ENCODE results near the gene CP. TPM values are rescaled to one million over a fixed set of nuclear protein-coding genes. Genes with fewer than 3 reads are reported as not detected.
"Not testable (repeated sequence)": the region's sequence is repeated elsewhere in the genome, so short reads cannot be mapped to it uniquely, and the experiment has no call there.

Gene CP
- total RNA-seq, 2 experiments from 2014 or later, result not detected

DNA sequence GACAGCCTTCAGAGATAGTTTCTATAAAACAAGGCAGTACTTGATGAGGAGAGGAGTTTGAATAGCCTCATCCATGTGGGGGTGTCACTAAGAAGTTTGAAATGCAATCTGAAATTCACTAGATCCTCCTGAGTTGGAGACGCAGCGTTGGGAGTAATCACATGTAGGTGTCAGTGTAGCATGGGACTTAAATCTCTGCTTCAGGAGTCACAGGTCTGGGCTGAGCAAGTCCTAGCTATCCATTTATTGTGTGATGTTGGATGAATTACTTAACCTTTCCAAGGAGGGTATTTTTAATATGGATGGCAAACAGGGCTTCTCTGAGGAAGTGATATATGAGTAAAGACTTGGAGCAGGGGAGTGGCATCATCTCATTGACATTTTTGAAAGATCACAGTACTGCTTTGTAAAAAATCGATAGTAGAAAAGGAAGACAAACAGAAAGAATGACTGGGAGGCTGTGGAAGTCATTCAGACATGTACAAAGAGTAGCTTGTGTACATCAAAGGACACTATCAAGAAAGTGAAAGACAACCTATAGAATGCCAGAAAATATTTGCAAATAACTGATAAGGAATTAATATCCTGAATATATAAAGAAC, 17.1 kb downstream of the CP start:
- CTCF ChIA-PET, result no interaction called here
- peaks cover 6% of the 10 kb centered on the region for H3K27me3 Mint-ChIP-seq
- no peak overlapping the region for H3K27ac Mint-ChIP-seq
- H3K4me3 Mint-ChIP-seq, result no peak overlapping the region
- TF ChIP-seq, protein P1, sequence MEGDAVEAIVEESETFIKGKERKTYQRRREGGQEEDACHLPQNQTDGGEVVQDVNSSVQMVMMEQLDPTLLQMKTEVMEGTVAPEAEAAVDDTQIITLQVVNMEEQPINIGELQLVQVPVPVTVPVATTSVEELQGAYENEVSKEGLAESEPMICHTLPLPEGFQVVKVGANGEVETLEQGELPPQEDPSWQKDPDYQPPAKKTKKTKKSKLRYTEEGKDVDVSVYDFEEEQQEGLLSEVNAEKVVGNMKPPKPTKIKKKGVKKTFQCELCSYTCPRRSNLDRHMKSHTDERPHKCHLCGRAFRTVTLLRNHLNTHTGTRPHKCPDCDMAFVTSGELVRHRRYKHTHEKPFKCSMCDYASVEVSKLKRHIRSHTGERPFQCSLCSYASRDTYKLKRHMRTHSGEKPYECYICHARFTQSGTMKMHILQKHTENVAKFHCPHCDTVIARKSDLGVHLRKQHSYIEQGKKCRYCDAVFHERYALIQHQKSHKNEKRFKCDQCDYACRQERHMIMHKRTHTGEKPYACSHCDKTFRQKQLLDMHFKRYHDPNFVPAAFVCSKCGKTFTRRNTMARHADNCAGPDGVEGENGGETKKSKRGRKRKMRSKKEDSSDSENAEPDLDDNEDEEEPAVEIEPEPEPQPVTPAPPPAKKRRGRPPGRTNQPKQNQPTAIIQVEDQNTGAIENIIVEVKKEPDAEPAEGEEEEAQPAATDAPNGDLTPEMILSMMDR (IDR thresholded peaks at IDR 0.05), result no peak
- no peaks in the 10 kb centered on the region for H3K9me3 Mint-ChIP-seq
- no peak for ATAC-seq
- peaks cover 7% of the 10 kb centered on the region for H3K4me1 Mint-ChIP-seq (ENCODE audit: low read depth)
- no peak for DNase-seq
- intact Hi-C loops (cut with micrococcal nuclease), result no loop called here
- POLR2A ChIA-PET, result no interaction called here
- H3K36me3 Mint-ChIP-seq (ENCODE audit: low read depth), result no peaks in the 10 kb centered on the region

DNA sequence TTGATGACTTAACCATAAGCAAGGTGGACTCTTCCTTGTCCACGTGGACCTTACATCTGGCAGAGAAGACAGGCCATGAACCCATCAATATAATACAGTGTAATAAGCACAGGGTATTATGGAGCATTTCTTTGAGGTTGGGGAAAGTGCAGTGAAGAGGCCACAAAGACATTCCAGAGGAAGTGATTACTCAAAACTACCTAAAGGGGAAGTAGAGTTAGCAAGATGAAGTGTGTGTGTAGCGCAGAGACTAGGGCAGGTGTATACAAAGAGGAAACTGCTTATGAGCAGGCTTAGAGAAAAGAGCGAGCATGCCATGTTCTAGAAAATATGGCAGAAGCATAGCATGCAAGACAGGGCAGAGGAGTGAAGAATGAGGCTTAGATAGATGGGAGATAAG, 17.9 kb downstream of the CP start:
- ATAC-seq, result peak; percentile 61
- intact Hi-C loops (cut with micrococcal nuclease), result no loop called here
- POLR2A ChIA-PET, result no interaction called here

DNA sequence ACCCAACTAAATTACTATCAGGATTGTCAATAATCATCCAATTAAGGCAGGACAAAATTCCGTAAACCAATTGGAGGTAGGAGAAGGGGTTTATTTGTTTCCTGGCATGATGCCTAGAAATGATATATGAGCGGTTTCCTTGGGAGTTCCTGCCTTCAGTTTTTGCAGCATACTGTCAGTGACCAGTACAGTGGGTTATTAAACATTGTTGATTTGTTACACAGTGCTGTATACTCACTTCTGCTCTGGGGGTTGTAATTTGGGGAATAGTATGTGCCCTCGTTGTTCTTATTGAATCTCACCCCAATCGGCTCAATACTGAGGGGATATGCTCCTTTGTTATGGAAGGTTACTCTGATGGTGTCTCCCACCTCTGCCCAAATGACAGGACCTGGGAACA, 22.2 kb downstream of the CP start:
- H3K27me3 Mint-ChIP-seq, result peaks cover 4% of the 10 kb centered on the region
- TF ChIP-seq, protein P1 (IDR thresholded peaks at IDR 0.05), result no peak
- intact Hi-C loops (cut with micrococcal nuclease), result no loop called here
- POLR2A ChIA-PET, result no interaction called here
- DNase-seq (no peak), ATAC-seq (no peak)
- H3K9me3 Mint-ChIP-seq, result no peaks in the 10 kb centered on the region
- peaks cover 7% of the 10 kb centered on the region for H3K4me1 Mint-ChIP-seq (ENCODE audit: low read depth)
- CTCF ChIA-PET, result no interaction called here
- no peak overlapping the region for H3K27ac Mint-ChIP-seq
- no peaks in the 10 kb centered on the region for H3K36me3 Mint-ChIP-seq (ENCODE audit: low read depth)
- no peak overlapping the region for H3K4me3 Mint-ChIP-seq

More for the DNA sequence above, 17.9 kb downstream of the CP start:
- Mint-ChIP-seq H3K27ac (no peak overlapping the region), H3K27me3 (peaks cover 6% of the 10 kb centered on the region), H3K4me3 (no peak overlapping the region), H3K4me1 (ENCODE audit: low read depth) (peaks cover 7% of the 10 kb centered on the region), H3K36me3 (ENCODE audit: low read depth) (no peaks in the 10 kb centered on the region), H3K9me3 (no peaks in the 10 kb centered on the region)
- CTCF ChIA-PET, result no interaction called here
- DNase-seq, result no peak
- TF ChIP-seq, protein P1 (IDR thresholded peaks at IDR 0.05), result no peak

DNA sequence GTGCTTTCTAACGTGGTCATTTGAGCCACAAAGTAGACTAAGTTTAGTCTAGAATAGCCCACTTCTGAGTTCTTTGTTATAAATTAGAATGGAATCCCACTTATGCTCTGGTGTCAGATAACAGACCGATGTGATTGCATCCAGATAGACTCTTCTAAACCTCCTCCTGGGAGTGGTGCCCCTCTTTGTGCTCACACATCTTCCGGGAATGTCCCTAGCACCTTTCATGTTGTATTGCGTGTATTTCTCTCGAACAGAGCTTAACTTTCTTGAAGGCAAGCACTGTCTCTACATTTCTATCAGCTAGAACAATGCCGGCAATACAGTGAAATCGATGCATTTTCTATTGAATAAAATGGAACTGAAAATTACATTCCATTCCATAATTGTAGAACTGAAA, 23.0 kb downstream of the CP start:
- H3K4me3 Mint-ChIP-seq, result no peak overlapping the region
- POLR2A ChIA-PET, result no interaction called here
- H3K27me3 Mint-ChIP-seq, result peaks cover 1% of the 10 kb centered on the region

DNA sequence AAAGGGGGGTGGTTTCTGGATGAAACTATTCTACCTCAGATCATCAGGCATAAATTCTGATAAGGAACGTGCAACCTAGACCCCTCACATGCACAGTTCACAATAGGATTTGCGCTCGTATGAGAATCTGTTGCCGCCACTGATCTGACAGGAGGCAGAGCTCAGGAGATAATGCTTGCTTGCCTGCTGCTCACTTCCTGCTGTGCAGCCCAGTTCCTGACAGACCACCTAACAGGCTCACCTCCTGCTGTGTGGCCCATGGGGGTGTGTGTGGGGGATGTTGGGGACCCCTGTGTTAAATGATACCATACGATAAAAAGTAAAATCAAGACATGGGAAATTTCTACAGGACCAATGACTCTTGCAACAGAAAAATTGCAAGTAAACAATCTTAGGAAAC, 24.0 kb downstream of the CP start:
- H3K9me3 Mint-ChIP-seq, result no peaks in the 10 kb centered on the region
- intact Hi-C loops (cut with micrococcal nuclease), result no loop called here
- TF ChIP-seq, protein P1 (IDR thresholded peaks at IDR 0.05), result no peak
- H3K27me3 Mint-ChIP-seq, result peaks cover 1% of the 10 kb centered on the region
- no peaks in the 10 kb centered on the region for H3K4me1 Mint-ChIP-seq (ENCODE audit: low read depth)
- H3K27ac Mint-ChIP-seq, result no peak overlapping the region
- ATAC-seq (no peak), DNase-seq (no peak)
- ChIA-PET POLR2A (no interaction called here), CTCF (no interaction called here)
- H3K4me3 Mint-ChIP-seq, result no peak overlapping the region
- no peaks in the 10 kb centered on the region for H3K36me3 Mint-ChIP-seq (ENCODE audit: low read depth)

More for the DNA sequence above, 23.0 kb downstream of the CP start:
- Mint-ChIP-seq H3K9me3 (no peaks in the 10 kb centered on the region), H3K36me3 (ENCODE audit: low read depth) (no peaks in the 10 kb centered on the region), H3K4me1 (ENCODE audit: low read depth) (peaks cover under 1% of the 10 kb centered on the region), H3K27ac (no peak overlapping the region)
- TF ChIP-seq, protein P1 (IDR thresholded peaks at IDR 0.05), result no peak
- ATAC-seq, result no peak
- CTCF ChIA-PET, result no interaction called here
- no peak for DNase-seq
- intact Hi-C loops (cut with micrococcal nuclease), result no loop called here

DNA sequence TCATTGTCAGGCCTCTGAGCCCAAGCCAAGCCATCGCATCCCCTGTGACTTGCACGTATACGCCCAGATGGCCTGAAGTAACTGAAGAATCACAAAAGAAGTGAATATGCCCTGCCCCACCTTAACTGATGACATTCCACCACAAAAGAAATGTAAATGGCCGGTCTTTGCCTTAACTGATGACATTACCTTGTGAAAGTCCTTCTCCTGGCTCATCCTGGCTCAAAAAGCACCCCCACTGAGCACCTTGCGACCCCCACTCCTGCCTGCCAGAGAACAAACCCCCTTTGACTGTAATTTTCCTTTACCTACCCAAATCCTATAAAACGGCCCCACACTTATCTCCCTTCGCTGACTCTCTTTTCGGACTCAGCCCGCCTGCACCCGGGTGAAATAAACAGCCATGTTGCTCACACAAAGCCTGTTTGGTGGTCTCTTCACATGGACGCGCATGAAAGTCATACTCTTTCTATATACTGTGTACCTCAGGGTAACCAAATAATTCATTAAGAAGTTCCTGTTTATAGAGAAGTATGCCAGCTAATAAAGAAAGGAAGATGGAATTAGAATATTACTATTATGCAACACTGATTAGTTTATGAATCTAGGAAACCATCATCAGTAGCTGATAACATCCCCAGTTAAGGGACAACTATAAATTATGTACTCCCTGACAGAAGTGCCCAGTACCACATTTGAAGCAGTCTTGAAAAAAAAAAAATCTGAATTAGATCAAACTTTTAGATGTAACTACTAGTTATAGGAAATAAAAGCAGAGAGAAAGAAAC, 24.6 kb downstream of the CP start:
- H3K36me3 Mint-ChIP-seq (ENCODE audit: low read depth); H3K27ac Mint-ChIP-seq; H3K4me3 Mint-ChIP-seq; ATAC-seq; intact Hi-C loops (cut with micrococcal nuclease); CTCF ChIA-PET; H3K9me3 Mint-ChIP-seq; H3K4me1 Mint-ChIP-seq (ENCODE audit: low read depth); POLR2A ChIA-PET; DNase-seq; H3K27me3 Mint-ChIP-seq: not testable (repeated sequence)
